ENCODE results near the gene PAGR1.

DNA sequence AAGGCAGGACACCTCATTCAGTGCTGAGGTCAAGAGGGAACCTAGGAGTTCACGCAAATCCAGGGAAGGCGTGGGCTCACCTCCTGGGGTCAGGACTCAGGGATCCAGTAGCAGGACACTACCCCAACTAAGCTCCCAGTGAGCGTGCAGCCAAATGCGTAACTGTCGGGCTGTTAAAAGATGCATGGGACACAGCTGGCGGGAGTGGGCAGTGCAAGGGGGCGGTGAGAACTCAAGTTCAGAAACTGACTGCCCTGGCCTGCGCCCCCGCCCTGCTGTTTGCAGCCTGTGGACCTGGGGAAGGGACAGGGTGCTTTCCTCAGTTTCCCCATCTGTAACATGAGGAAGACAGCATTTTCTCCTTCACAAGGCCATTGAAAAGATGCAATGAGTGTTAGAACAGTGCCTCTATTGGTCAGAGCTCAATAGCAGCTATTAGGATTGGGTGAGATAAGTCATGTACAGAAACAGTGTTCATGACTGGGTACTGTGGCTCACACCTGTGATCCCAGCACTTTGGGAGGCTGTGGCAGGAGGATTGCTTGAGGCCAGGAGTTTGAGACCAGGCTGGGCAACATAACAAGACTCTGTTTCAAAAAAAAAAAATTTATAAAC lies 26.9 kb downstream of the PAGR1 start:
- TF ChIP-seq, protein P1, sequence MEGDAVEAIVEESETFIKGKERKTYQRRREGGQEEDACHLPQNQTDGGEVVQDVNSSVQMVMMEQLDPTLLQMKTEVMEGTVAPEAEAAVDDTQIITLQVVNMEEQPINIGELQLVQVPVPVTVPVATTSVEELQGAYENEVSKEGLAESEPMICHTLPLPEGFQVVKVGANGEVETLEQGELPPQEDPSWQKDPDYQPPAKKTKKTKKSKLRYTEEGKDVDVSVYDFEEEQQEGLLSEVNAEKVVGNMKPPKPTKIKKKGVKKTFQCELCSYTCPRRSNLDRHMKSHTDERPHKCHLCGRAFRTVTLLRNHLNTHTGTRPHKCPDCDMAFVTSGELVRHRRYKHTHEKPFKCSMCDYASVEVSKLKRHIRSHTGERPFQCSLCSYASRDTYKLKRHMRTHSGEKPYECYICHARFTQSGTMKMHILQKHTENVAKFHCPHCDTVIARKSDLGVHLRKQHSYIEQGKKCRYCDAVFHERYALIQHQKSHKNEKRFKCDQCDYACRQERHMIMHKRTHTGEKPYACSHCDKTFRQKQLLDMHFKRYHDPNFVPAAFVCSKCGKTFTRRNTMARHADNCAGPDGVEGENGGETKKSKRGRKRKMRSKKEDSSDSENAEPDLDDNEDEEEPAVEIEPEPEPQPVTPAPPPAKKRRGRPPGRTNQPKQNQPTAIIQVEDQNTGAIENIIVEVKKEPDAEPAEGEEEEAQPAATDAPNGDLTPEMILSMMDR (IDR thresholded peaks at IDR 0.05; ENCODE audit: insufficient read depth, low read length, poor library complexity, severe bottlenecking): no peak
- no peak for TF ChIP-seq EZH2phosphoT487 (conservative IDR thresholded peaks at IDR 0.05; ENCODE audit: low read length)
